H1 (cell line): ENCODE data around the gene ASH1L. TPM values are rescaled to one million over a fixed set of nuclear protein-coding genes. Genes with fewer than 3 reads are reported as not detected.

Experiments
- CTCF ChIA-PET: fragments of 300-600 bp; sonication (Branson Sonifier 250); formaldehyde crosslinking; loops from one replicate; lab custom pipeline; 2021; ENCODE audit not compliant: partially characterized antibody; lab: Charles Lee
- POLR2A ChIA-PET: fragments of 300-600 bp; sonication (Branson Sonifier 250); formaldehyde crosslinking; loops from one replicate; lab custom pipeline; 2021; ENCODE audit warnings: inconsistent platforms; ENCODE audit not compliant: partially characterized antibody; lab: Charles Lee
- DNase-seq, 2 experiments: peaks; one replicate each; pipeline versions ENCODE4 v3.0.0 to v3.0.0-alpha.2; 2010 to 2022; ENCODE audit warnings: low spot score in 2 of 2, low read depth in 1 of 2, mixed read lengths in 1 of 2
- FAIRE-seq: peaks from 2 replicates; lab custom pipeline; 2011; peaks lifted over from hg19 to GRCh38; lab: Jason Lieb, UNC
- H2AFZ ChIP-seq: 2 replicates; pipeline ENCODE4 v1.8.1; 2012; ENCODE audit warnings: low read length, inconsistent platforms
- H2AK5ac ChIP-seq: 2 replicates; pipeline ENCODE4 v1.6.1; 2013; ENCODE audit warnings: low read depth, low read length
- H2BK120ac ChIP-seq: replicated peaks from 2 replicates; pipeline ENCODE3; 2013; ENCODE audit warnings: low read depth, low read length, inconsistent platforms
- H2BK12ac ChIP-seq: 2 replicates; pipeline ENCODE4 v1.6.1; 2013; ENCODE audit warnings: low read depth, low read length
- H2BK15ac ChIP-seq: 2 replicates; pipeline ENCODE4 v1.6.1; 2013; ENCODE audit warnings: low read length
- H2BK20ac ChIP-seq: 2 replicates; pipeline ENCODE4 v1.6.1; 2013; ENCODE audit warnings: low read length
- H2BK5ac ChIP-seq: 2 replicates; pipeline ENCODE4 v1.6.1; 2013; ENCODE audit warnings: low read depth, low read length
- H3K14ac ChIP-seq: 2 replicates; pipeline ENCODE4 v1.6.1; 2013; ENCODE audit warnings: inconsistent platforms; ENCODE audit not compliant: insufficient read length
- H3K18ac ChIP-seq: 2 replicates; pipeline ENCODE4 v1.6.1; 2013; ENCODE audit warnings: low read length; ENCODE audit errors: extremely low read depth
- H3K23ac ChIP-seq: 2 replicates; pipeline ENCODE4 v1.6.1; 2013; ENCODE audit warnings: inconsistent platforms; ENCODE audit not compliant: insufficient read length
- H3K23me2 ChIP-seq: 2 replicates; pipeline ENCODE4 v1.6.1; 2013; ENCODE audit warnings: low read depth, low read length
- H3K27ac ChIP-seq: 2 replicates; pipeline ENCODE4 v1.6.1; 2011; ENCODE audit warnings: low read depth, low read length, inconsistent platforms
- H3K27me3 ChIP-seq, 4 experiments: replicated peaks in 1 of 4; 1 replicate in 1 of 4; 2 replicates in 3 of 4; pipeline versions ENCODE4 v1.6.1 to v1.8.1; 2011 to 2013; ENCODE audit warnings: low read length in 3 of 4, mild to moderate bottlenecking in 3 of 4, inconsistent platforms in 2 of 4, mixed read lengths in 2 of 4, moderate library complexity in 1 of 4; ENCODE audit not compliant: control insufficient read depth in 3 of 4, insufficient read depth in 3 of 4; ENCODE audit errors: extremely low read depth in 1 of 4
- H3K36me3 ChIP-seq, 4 experiments: 2 replicates each; pipeline versions ENCODE4 v1.6.1 to v1.8.1; 2011 to 2013; ENCODE audit warnings: mild to moderate bottlenecking in 4 of 4, low read length in 3 of 4, moderate library complexity in 2 of 4, control low read depth in 1 of 4, inconsistent platforms in 1 of 4; ENCODE audit not compliant: insufficient read depth in 4 of 4, control insufficient read depth in 2 of 4
- H3K4ac ChIP-seq: replicated peaks from 2 replicates; pipeline ENCODE3; 2013; ENCODE audit warnings: low read length, low read depth, mixed read lengths, inconsistent platforms; ENCODE audit not compliant: insufficient read length
- H3K4me1 ChIP-seq, 4 experiments: replicated peaks in 1 of 4; 1 replicate in 1 of 4; 2 replicates in 3 of 4; pipeline versions ENCODE4 v1.6.1 to v1.8.1; 2011 to 2013; ENCODE audit warnings: low read length in 3 of 4, inconsistent platforms in 2 of 4, mixed read lengths in 1 of 4; ENCODE audit not compliant: insufficient read depth in 4 of 4, control insufficient read depth in 3 of 4
- H3K4me2 ChIP-seq, 2 experiments: 2 replicates each; pipeline versions ENCODE4 v1.6.1 to v1.8.1; 2011 to 2013; ENCODE audit warnings: low read depth in 2 of 2, low read length in 2 of 2, control low read depth in 1 of 2, inconsistent platforms in 1 of 2, mild to moderate bottlenecking in 1 of 2; ENCODE audit not compliant: insufficient read depth in 1 of 2
- H3K4me3 ChIP-seq, 4 experiments: fragments of 200-600, 300-600 bp in 1 of 4; sonication (generic), shearing (Covaris generic), sonication (Bioruptor Twin) in 1 of 4; 2 replicates each; pipeline versions ENCODE4 v1.5.1 to v1.8.1; 2011 to 2016; ENCODE audit warnings: low read length in 4 of 4, low read depth in 3 of 4, control low read depth in 2 of 4, inconsistent platforms in 2 of 4, mild to moderate bottlenecking in 2 of 4, mixed read lengths in 1 of 4, moderate library complexity in 1 of 4; ENCODE audit not compliant: insufficient read depth in 2 of 4; ENCODE audit errors: extremely low read depth in 1 of 4
- H3K56ac ChIP-seq: replicated peaks from 2 replicates; pipeline ENCODE3; 2013; ENCODE audit warnings: low read depth, mild to moderate bottlenecking, mixed read lengths, low read length, inconsistent platforms; ENCODE audit not compliant: insufficient read length
- H3K79me1 ChIP-seq: 2 replicates; pipeline ENCODE4 v1.6.1; 2013; ENCODE audit warnings: low read depth, low read length, control low read depth
- H3K79me2 ChIP-seq, 2 experiments: 2 replicates each; pipeline versions ENCODE4 v1.6.1 to v1.8.1; 2012 to 2013; ENCODE audit warnings: low read length in 2 of 2, mild to moderate bottlenecking in 2 of 2, inconsistent platforms in 1 of 2; ENCODE audit not compliant: insufficient read depth in 2 of 2, control insufficient read depth in 1 of 2
- H3K9ac ChIP-seq, 4 experiments: replicated peaks in 1 of 4; 1 replicate in 1 of 4; 2 replicates in 3 of 4; pipeline versions ENCODE4 v1.6.1 to v1.8.1; 2011 to 2013; ENCODE audit warnings: low read depth in 3 of 4, low read length in 3 of 4, control low read depth in 2 of 4, mild to moderate bottlenecking in 2 of 4, moderate library complexity in 2 of 4, inconsistent platforms in 1 of 4; ENCODE audit errors: extremely low read depth in 1 of 4
- H3K9me3 ChIP-seq, 2 experiments: 2 replicates each; pipeline versions ENCODE4 v1.6.1 to v1.8.1; 2012 to 2013; ENCODE audit warnings: mild to moderate bottlenecking in 2 of 2, moderate library complexity in 2 of 2, control low read depth in 1 of 2, inconsistent platforms in 1 of 2, low read depth in 1 of 2, low read length in 1 of 2, mixed read lengths in 1 of 2; ENCODE audit not compliant: insufficient read depth in 2 of 2
- H4K20me1 ChIP-seq, 2 experiments: replicated peaks in 1 of 2; 2 replicates each; pipeline versions ENCODE3 to v1.8.1; 2011 to 2013; ENCODE audit warnings: inconsistent platforms in 2 of 2, low read length in 2 of 2, mild to moderate bottlenecking in 1 of 2; ENCODE audit not compliant: insufficient read depth in 2 of 2, control insufficient read depth in 1 of 2
- H4K5ac ChIP-seq: 2 replicates; pipeline ENCODE4 v1.6.1; 2013; ENCODE audit warnings: low read length, low read depth, mixed read lengths, inconsistent platforms; ENCODE audit not compliant: insufficient read length
- H4K8ac ChIP-seq: 2 replicates; pipeline ENCODE4 v1.8.0; 2013; ENCODE audit warnings: mild to moderate bottlenecking, moderate library complexity, low read length, inconsistent platforms; ENCODE audit not compliant: insufficient read depth; ENCODE audit errors: extremely low read depth
- H4K91ac ChIP-seq: replicated peaks from 2 replicates; pipeline ENCODE3; 2013; ENCODE audit warnings: low read length, mixed read lengths, inconsistent platforms; ENCODE audit not compliant: insufficient read length
- WGBS, 2 experiments: shearing (Covaris generic) in 1 of 2; methylation state at CpG; one replicate each; pipeline versions ENCODE4 v1.1.6 to v1.1.7; 2013 to 2015; ENCODE audit warnings: low lambda C conversion rate in 2 of 2, mixed read lengths in 2 of 2, inconsistent platforms in 1 of 2, low coverage in 1 of 2, missing lambda C conversion rate in 1 of 2; ENCODE audit not compliant: insufficient replicate concordance in 2 of 2, insufficient coverage in 1 of 2, insufficient read length in 1 of 2; ENCODE audit errors: extremely low coverage in 1 of 2, missing lambda C conversion rate in 1 of 2; 5-methylcytosine and 5-hydroxymethylcytosine counted together
- polyA plus RNA-seq, 7 experiments: library from polyadenylated mRNA; depleted of rRNA in 3 of 7; stranded (reverse) in 5 of 7; unstranded in 2 of 7; fragments of >200 nt in 5 of 7; fragments of 200-250 nt in 2 of 7; gene quantifications; 1 replicate in 5 of 7; 2 replicates in 1 of 7; 4 replicates in 1 of 7; pipeline versions ENCODE4 v1.2.1 to v1.2.3, GENCODE V29; 2011 to 2013; ENCODE audit warnings: missing spikeins in 2 of 7, mixed read lengths in 2 of 7
- total RNA-seq: library from RNA; stranded (reverse); fragmentation: NEBNext Ultra II Directional; extraction: Animal tissue kit (Norgen Biotek cat#: 25700); gene quantifications from 2 replicates; pipeline ENCODE4 v1.2.1, GENCODE V29; 2021

Gene ASH1L
- total and polyA plus RNA-seq, 2 of the 8 experiments (the other 6 are each of a cell fraction or from before 2014, with no cell fraction given) = 7.5 to 27.6 TPM

DNA sequence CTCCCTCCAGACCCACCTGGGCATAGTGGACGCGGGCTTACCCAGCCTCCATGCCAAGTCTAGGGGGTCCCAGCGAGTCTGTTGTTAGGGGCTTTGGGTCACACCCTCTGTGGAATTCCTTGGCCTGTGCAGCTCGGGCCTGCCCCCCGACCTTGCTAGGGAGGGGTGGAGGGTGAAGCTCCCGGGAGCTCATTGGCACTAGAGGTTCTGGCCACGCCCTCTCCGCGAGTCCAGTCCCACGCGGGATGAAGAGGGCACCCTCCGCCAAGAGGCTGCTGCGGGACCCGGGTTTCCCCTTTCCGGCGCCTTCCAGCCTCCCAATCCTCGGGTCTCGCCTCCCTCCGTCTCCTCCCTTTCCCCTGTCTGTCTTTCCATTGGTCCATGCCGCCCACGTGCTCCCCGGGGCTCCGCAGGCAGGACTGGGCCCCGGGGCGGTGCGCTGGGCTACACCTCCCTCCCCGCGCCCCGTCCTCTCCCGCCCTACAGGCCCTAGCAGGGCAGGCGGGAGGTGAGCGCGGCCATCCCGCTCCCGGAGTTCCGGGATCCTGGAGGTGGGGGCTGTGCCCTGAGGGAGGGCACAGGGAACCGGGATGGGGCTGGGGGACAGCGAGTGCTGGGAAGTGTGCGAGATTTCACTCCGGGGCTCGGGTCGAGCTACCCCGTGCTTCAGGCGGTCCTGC is 238.4 kb downstream of the ASH1L start:
- H3K9me3 ChIP-seq = no peaks in the 10 kb centered on the region
- H3K4me2 ChIP-seq = peak overlapping the region; percentile 73 to 97
- peaks cover 0 to 23% (median 5%) of the 10 kb centered on the region in 4 experiments; a peak in 4 of 8 replicates for H3K36me3 ChIP-seq
- H3K79me2 ChIP-seq = peaks cover 0 to 4% of the 10 kb centered on the region in 2 experiments; a peak in 1 of 4 replicates
- H2BK15ac ChIP-seq = peak overlapping the region; percentile 97; the same call in 1 of the 2 replicates
- ChIA-PET POLR2A (interaction anchor here (0.8 to 2.2 kb wide), 13 partner anchors 9 to 358 kb away, joined by 3 to 11 read pairs (median 5); partner anchors contain the start of genes CLK2, ENTREP3, FDPS and MTX1), CTCF (interaction anchor here (0.6 to 15.0 kb wide), 13 partner anchors 12 to 97 kb away, joined by 3 to 227 read pairs (median 7); partner anchors contain the start of genes CLK2, ENTREP3 and PKLR)
- peaks cover 8 to 11% of the 10 kb centered on the region in 2 experiments for H4K20me1 ChIP-seq
- 0% methylated on average over 29 of the region's 44 CpGs; no CpG with 5 or more reads in 1 of the 2 experiments for WGBS, 2 experiments
- H3K23me2 ChIP-seq = peaks cover 16% of the 10 kb centered on the region; the same call in 1 of the 2 replicates
- H3K4me3 ChIP-seq = peak overlapping the region; percentile 82 to 95 (median 90)
- H3K27ac ChIP-seq = peak overlapping the region; percentile 67; the same call in 1 of the 2 replicates
- H2BK20ac ChIP-seq = no peak overlapping the region
- H2BK120ac ChIP-seq = no peak overlapping the region
- peaks cover 8 to 26% (median 14%) of the 10 kb centered on the region in 4 experiments; a peak in 6 of 7 replicates for H3K4me1 ChIP-seq
- H2AK5ac ChIP-seq = no peak overlapping the region
- H3K18ac ChIP-seq = peak overlapping the region; percentile 78; the same call in 1 of the 2 replicates
- H4K8ac ChIP-seq = peak overlapping the region; percentile 86
- peaks cover 0 to 5% (median 3%) of the 10 kb centered on the region in 4 experiments; a peak in 4 of 7 replicates for H3K27me3 ChIP-seq
- H3K23ac ChIP-seq = no peak overlapping the region
- H3K14ac ChIP-seq = no peak overlapping the region
- H4K5ac ChIP-seq = peak overlapping the region; percentile 95
- FAIRE-seq (no peak), DNase-seq (peak; percentile 77 to 93)
- H2AFZ ChIP-seq = peak overlapping the region; percentile 68; the same call in 1 of the 2 replicates
- peaks cover 4% of the 10 kb centered on the region for H3K79me1 ChIP-seq
- H4K91ac ChIP-seq = peak overlapping the region; percentile 79
- H2BK5ac ChIP-seq = peak overlapping the region; percentile 83; the same call in 1 of the 2 replicates
- H3K56ac ChIP-seq = peak overlapping the region; percentile 90
- H3K9ac ChIP-seq = peak overlapping the region; percentile 39 to 68 (median 66); a peak in 6 of 7 replicates
- H3K4ac ChIP-seq = peak overlapping the region; percentile 66
- H2BK12ac ChIP-seq = 0 out of 2 replicates have a peak overlapping the region, but pooled peaks have one; percentile 39
